Neural cell (in vitro differentiated cells): ENCODE measurements around the gene RNF20.

Source experiments
- EP300 ChIP-seq: fragments of 450-650 bp; conservative IDR thresholded peaks from 2 replicates; pipeline ENCODE4 v1.6.1; 2014; ENCODE audit warnings: antibody characterized with exemption, mild to moderate bottlenecking, moderate library complexity; ENCODE audit not compliant: poor library complexity, severe bottlenecking
- MXI1 ChIP-seq: fragments of 450-650 bp; conservative IDR thresholded peaks from 2 replicates; pipeline ENCODE4 v1.6.1; 2014; ENCODE audit warnings: antibody characterized with exemption, mild to moderate bottlenecking; ENCODE audit not compliant: poor library complexity, severe bottlenecking
- POLR2AphosphoS5 ChIP-seq: IDR thresholded peaks from 2 replicates; pipeline ENCODE4 v1.6.1; 2012
- RAD21 ChIP-seq: fragments of 450-650 bp; conservative IDR thresholded peaks from 2 replicates; pipeline ENCODE4 v1.6.1; 2014; ENCODE audit warnings: antibody characterized with exemption, mild to moderate bottlenecking, moderate library complexity
- SMC3 ChIP-seq: fragments of 450-650 bp; conservative IDR thresholded peaks from 2 replicates; pipeline ENCODE4 v1.6.1; 2014; ENCODE audit warnings: antibody characterized with exemption, mild to moderate bottlenecking, moderate library complexity; ENCODE audit not compliant: poor library complexity
- TF ChIP-seq, protein P1 (sequence below): fragments of 450-650 bp; IDR thresholded peaks from 2 replicates; pipeline ENCODE4 v1.5.1; 2014; ENCODE audit warnings: antibody characterized with exemption, mild to moderate bottlenecking, moderate library complexity; ENCODE audit not compliant: poor library complexity, severe bottlenecking

DNA sequence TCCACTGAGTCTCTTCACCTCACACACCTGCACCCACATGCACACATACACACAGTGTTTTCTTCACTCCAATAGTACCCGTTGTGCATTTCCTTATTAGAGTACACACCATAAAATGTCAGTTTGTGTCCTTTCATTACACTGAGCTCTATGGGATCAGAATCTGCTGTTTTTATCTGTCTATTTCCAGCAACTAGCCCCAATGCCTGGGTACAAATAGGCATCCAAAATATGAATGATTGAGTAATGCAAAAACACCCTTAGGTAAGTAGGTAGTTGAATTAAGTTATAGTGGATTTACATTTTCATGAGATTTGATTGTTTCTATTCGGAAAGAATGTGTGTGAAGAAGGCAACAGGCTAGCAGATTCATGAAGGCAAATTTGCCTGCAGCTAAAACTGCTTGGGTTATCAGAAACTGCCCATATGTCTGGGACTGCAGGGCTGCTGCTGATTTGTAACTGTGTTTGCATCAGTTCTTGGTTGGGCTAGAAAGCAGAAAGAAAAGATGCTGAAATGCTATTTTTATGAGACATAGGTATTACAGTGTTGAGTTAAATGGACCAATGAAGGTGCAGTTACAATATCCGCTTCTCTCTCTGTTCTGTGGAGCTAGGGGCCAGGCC, 34.2 kb downstream of the RNF20 start:
- TF ChIP-seq, protein P1, sequence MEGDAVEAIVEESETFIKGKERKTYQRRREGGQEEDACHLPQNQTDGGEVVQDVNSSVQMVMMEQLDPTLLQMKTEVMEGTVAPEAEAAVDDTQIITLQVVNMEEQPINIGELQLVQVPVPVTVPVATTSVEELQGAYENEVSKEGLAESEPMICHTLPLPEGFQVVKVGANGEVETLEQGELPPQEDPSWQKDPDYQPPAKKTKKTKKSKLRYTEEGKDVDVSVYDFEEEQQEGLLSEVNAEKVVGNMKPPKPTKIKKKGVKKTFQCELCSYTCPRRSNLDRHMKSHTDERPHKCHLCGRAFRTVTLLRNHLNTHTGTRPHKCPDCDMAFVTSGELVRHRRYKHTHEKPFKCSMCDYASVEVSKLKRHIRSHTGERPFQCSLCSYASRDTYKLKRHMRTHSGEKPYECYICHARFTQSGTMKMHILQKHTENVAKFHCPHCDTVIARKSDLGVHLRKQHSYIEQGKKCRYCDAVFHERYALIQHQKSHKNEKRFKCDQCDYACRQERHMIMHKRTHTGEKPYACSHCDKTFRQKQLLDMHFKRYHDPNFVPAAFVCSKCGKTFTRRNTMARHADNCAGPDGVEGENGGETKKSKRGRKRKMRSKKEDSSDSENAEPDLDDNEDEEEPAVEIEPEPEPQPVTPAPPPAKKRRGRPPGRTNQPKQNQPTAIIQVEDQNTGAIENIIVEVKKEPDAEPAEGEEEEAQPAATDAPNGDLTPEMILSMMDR, result no peak
- no peak for TF ChIP-seq POLR2AphosphoS5
- TF ChIP-seq SMC3, result no peak
- TF ChIP-seq EP300, result no peak
- no peak for TF ChIP-seq RAD21
- TF ChIP-seq MXI1, result no peak
